Measurements from ENCODE around the gene ERC1. TPM values are rescaled to one million over a fixed set of nuclear protein-coding genes. Genes with fewer than 3 reads are reported as not detected.
A peak's percentile ranks its signal among the peaks of the same experiment; 100 is the strongest.
"Not testable (repeated sequence)": the region's sequence is repeated elsewhere in the genome, so short reads cannot be mapped to it uniquely, and the experiment has no call there.

ERC1 gene
- total and polyA plus RNA-seq, 2 donors (not counting 1 experiment from before 2014, with no cell fraction given) = 19.7 to 34.5 TPM

GRCh38 chr12:1314523-1314922 is 323.5 kb downstream of the ERC1 start:
- TF ChIP-seq EZH2 (IDR thresholded peaks at IDR 0.05; ENCODE audit: low read length, missing control alignments) (no peak), CTCF (conservative IDR thresholded peaks at IDR 0.05 in 1 of 2, IDR thresholded peaks at IDR 0.05 in 1 of 2; ENCODE audit: low read depth in 1 of 2, low read length in 2 of 2) (no peak)
- no peak overlapping the region for H3K9ac ChIP-seq (ENCODE audit: insufficient read depth, low read length)
- H3K79me2 ChIP-seq (ENCODE audit: control insufficient read depth, insufficient read depth, low read length) = no peaks in the 10 kb centered on the region
- H4K20me1 ChIP-seq (ENCODE audit: control insufficient read depth, extremely low read depth, insufficient read depth, low read length) = no peaks in the 10 kb centered on the region
- H3K4me2 ChIP-seq (ENCODE audit: extremely low read depth, insufficient read depth, low read length) = no peak overlapping the region
- H2AFZ ChIP-seq (ENCODE audit: low read length) = no peak overlapping the region
- no peak for DNase-seq (ENCODE audit: low read depth in 2 of 2)
- no peaks in the 10 kb centered on the region for H3K27me3 ChIP-seq (ENCODE audit: control insufficient read depth, insufficient read depth, low read length)
- H3K36me3 ChIP-seq (ENCODE audit: control insufficient read depth, insufficient read depth, low read length) = no peaks in the 10 kb centered on the region
- no peaks in the 10 kb centered on the region for H3K9me3 ChIP-seq (ENCODE audit: control insufficient read depth, insufficient read depth, low read depth, low read length)
- peaks cover 5% of the 10 kb centered on the region for H3K4me1 ChIP-seq (ENCODE audit: control insufficient read depth, extremely low read depth, insufficient read depth, low read length)
- no peak overlapping the region for H3K27ac ChIP-seq (ENCODE audit: insufficient read depth, low read length)
- no peak overlapping the region for H3K4me3 ChIP-seq (replicated peaks in 1 of 4; ENCODE audit: control extremely low read depth in 1 of 4, insufficient read depth in 1 of 4, low read depth in 3 of 4, low read length in 4 of 4)

GRCh38 chr12:1316991-1317390 is 326.0 kb downstream of the ERC1 start:
- not testable (repeated sequence) for H3K36me3 ChIP-seq (ENCODE audit: control insufficient read depth, insufficient read depth, low read length); H2AFZ ChIP-seq (ENCODE audit: low read length); H3K4me3 ChIP-seq (replicated peaks in 1 of 4; ENCODE audit: control extremely low read depth in 1 of 4, insufficient read depth in 1 of 4, low read depth in 3 of 4, low read length in 4 of 4); H3K79me2 ChIP-seq (ENCODE audit: control insufficient read depth, insufficient read depth, low read length); H4K20me1 ChIP-seq (ENCODE audit: control insufficient read depth, extremely low read depth, insufficient read depth, low read length); H3K4me1 ChIP-seq (ENCODE audit: control insufficient read depth, extremely low read depth, insufficient read depth, low read length); H3K27me3 ChIP-seq (ENCODE audit: control insufficient read depth, insufficient read depth, low read length); H3K9me3 ChIP-seq (ENCODE audit: control insufficient read depth, insufficient read depth, low read depth, low read length); H3K27ac ChIP-seq (ENCODE audit: insufficient read depth, low read length); H3K9ac ChIP-seq (ENCODE audit: insufficient read depth, low read length); DNase-seq (ENCODE audit: low read depth in 2 of 2); H3K4me2 ChIP-seq (ENCODE audit: extremely low read depth, insufficient read depth, low read length)

GRCh38 chr12:1318327-1319031 is 327.5 kb downstream of the ERC1 start:
- H3K27ac ChIP-seq (ENCODE audit: insufficient read depth, low read length) = peak overlapping the region; percentile 45
- H3K27me3 ChIP-seq (ENCODE audit: control insufficient read depth, insufficient read depth, low read length) = no peaks in the 10 kb centered on the region
- peak overlapping the region; percentile 14 for H2AFZ ChIP-seq (ENCODE audit: low read length)
- H3K79me2 ChIP-seq (ENCODE audit: control insufficient read depth, insufficient read depth, low read length) = no peaks in the 10 kb centered on the region
- no peak for TF ChIP-seq CTCF (conservative IDR thresholded peaks at IDR 0.05 in 1 of 2, IDR thresholded peaks at IDR 0.05 in 1 of 2; ENCODE audit: low read depth in 1 of 2, low read length in 2 of 2)
- TF ChIP-seq EZH2 (IDR thresholded peaks at IDR 0.05; ENCODE audit: low read length, missing control alignments) = no peak
- no peak overlapping the region for H3K9ac ChIP-seq (ENCODE audit: insufficient read depth, low read length)
- H3K9me3 ChIP-seq (ENCODE audit: control insufficient read depth, insufficient read depth, low read depth, low read length) = no peaks in the 10 kb centered on the region
- H3K4me2 ChIP-seq (ENCODE audit: extremely low read depth, insufficient read depth, low read length) = peak overlapping the region; percentile 88
- H3K4me1 ChIP-seq (ENCODE audit: control insufficient read depth, extremely low read depth, insufficient read depth, low read length) = peaks cover 5% of the 10 kb centered on the region
- H3K4me3 ChIP-seq (replicated peaks in 1 of 4; ENCODE audit: control extremely low read depth in 1 of 4, insufficient read depth in 1 of 4, low read depth in 3 of 4, low read length in 4 of 4) = peak overlapping the region in 3 of 4 experiments; percentile 0 to 19 (median 4)
- no peaks in the 10 kb centered on the region for H4K20me1 ChIP-seq (ENCODE audit: control insufficient read depth, extremely low read depth, insufficient read depth, low read length)
- H3K36me3 ChIP-seq (ENCODE audit: control insufficient read depth, insufficient read depth, low read length) = no peaks in the 10 kb centered on the region
- peak; percentile 53 to 72 for DNase-seq (ENCODE audit: low read depth in 2 of 2)
